Astrocyte (in vitro differentiated cells and primary cell): Measurements from ENCODE around the gene NAV2. TPM values are rescaled to one million over a fixed set of nuclear protein-coding genes. Genes with fewer than 3 reads are reported as not detected.

Source experiments
- DNase-seq: peaks from one replicate; pipeline ENCODE4 v3.0.0-alpha.2; 2010; ENCODE audit warnings: low read depth
- FAIRE-seq: peaks from 2 replicates; lab custom pipeline; 2011; peaks lifted over from hg19 to GRCh38; lab: Jason Lieb, UNC
- H2AFZ ChIP-seq: 2 replicates; pipeline ENCODE4 v1.6.0; 2012; ENCODE audit warnings: low read depth, low read length, inconsistent platforms
- H3K27ac ChIP-seq: 2 replicates; pipeline ENCODE4 v1.5.1; 2011; ENCODE audit warnings: low read depth, low read length, inconsistent platforms
- H3K27me3 ChIP-seq: 2 replicates; pipeline ENCODE4 v1.6.0; 2011; ENCODE audit warnings: low read length, inconsistent platforms; ENCODE audit not compliant: insufficient read depth
- H3K36me3 ChIP-seq: 2 replicates; pipeline ENCODE4 v1.5.1; 2011; ENCODE audit warnings: low read length, inconsistent platforms; ENCODE audit not compliant: insufficient read depth
- H3K4me1 ChIP-seq: 2 replicates; pipeline ENCODE4 v1.5.1; 2011; ENCODE audit warnings: low read length, inconsistent platforms; ENCODE audit not compliant: insufficient read depth
- H3K4me2 ChIP-seq: 2 replicates; pipeline ENCODE4 v1.6.0; 2012; ENCODE audit warnings: low read length, inconsistent platforms
- H3K4me3 ChIP-seq: 2 replicates; pipeline ENCODE4 v1.5.1; 2011; ENCODE audit warnings: low read depth, mild to moderate bottlenecking, low read length, inconsistent platforms; ENCODE audit not compliant: insufficient read depth
- H3K79me2 ChIP-seq: 2 replicates; pipeline ENCODE4 v1.6.0; 2012; ENCODE audit warnings: mild to moderate bottlenecking, low read length, inconsistent platforms; ENCODE audit not compliant: insufficient read depth
- H3K9ac ChIP-seq: 2 replicates; pipeline ENCODE4 v1.6.0; 2012; ENCODE audit warnings: mild to moderate bottlenecking, low read length, inconsistent platforms
- H3K9me3 ChIP-seq: 2 replicates; pipeline ENCODE4 v1.5.1; 2012; ENCODE audit warnings: low read depth, mild to moderate bottlenecking, low read length, inconsistent platforms; ENCODE audit not compliant: insufficient read depth
- H4K20me1 ChIP-seq: 2 replicates; pipeline ENCODE4 v1.6.0; 2012; ENCODE audit warnings: low read length, inconsistent platforms; ENCODE audit not compliant: insufficient read depth
- H3K27ac Mint-ChIP-seq: one replicate; pipeline ENCODE4 v1.8.0; 2021; ENCODE audit warnings: mild to moderate bottlenecking, mixed read lengths; ENCODE audit not compliant: unreplicated experiment
- H3K27me3 Mint-ChIP-seq: one replicate; pipeline ENCODE4 v1.8.0; 2021; ENCODE audit warnings: low read depth, mixed read lengths; ENCODE audit not compliant: unreplicated experiment
- H3K36me3 Mint-ChIP-seq: one replicate; pipeline ENCODE4 v1.8.0; 2021; ENCODE audit warnings: low read depth, mixed read lengths; ENCODE audit not compliant: unreplicated experiment
- H3K4me1 Mint-ChIP-seq: one replicate; pipeline ENCODE4 v1.8.0; 2021; ENCODE audit warnings: low read depth, mixed read lengths; ENCODE audit not compliant: unreplicated experiment
- H3K4me3 Mint-ChIP-seq: one replicate; pipeline ENCODE4 v1.8.0; 2021; ENCODE audit warnings: mild to moderate bottlenecking, moderate library complexity, mixed read lengths; ENCODE audit not compliant: unreplicated experiment
- H3K9me3 Mint-ChIP-seq: one replicate; pipeline ENCODE4 v1.8.0; 2021; ENCODE audit warnings: mild to moderate bottlenecking, mixed read lengths; ENCODE audit not compliant: unreplicated experiment
- EZH2 ChIP-seq: IDR thresholded peaks from 2 replicates; pipeline ENCODE4 v1.6.1; 2012; ENCODE audit warnings: mild to moderate bottlenecking, low read length, inconsistent platforms; ENCODE audit not compliant: insufficient read depth
- total RNA-seq: library from RNA; stranded (reverse); gene quantifications from 2 replicates; pipeline ENCODE4 v1.2.1, GENCODE V29; 2021
- TF ChIP-seq, protein P1 (sequence below): IDR thresholded peaks from 2 replicates; pipeline ENCODE4 v1.5.1; 2011; ENCODE audit warnings: low read depth, mild to moderate bottlenecking, inconsistent platforms, low read length, moderate library complexity; ENCODE audit not compliant: insufficient read depth

NAV2 gene
- total RNA-seq, 1 donor from 2014 or later, result 20.6 TPM

DNA sequence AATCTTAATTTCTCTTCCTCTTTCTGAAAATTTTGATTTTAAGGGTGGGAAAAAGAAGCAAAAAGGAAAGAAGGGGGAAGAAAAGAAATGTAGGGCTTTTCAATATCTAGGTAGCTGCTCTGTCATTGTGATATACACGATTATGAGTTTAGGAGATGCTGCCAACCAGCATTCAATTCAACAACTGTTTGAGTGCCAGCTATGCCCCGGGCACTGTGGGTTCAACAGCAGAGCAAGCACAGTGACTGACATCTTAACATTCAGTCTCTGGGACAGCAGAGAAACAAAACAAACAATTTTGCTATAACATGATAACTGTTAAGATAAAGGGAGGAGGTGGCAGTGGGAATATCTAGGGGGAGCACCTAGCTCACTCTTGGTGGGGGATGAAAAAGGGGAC is 356.1 kb downstream of the NAV2 start:
- Histone ChIP-seq H3K79me2 (no peaks in the 10 kb centered on the region), H3K4me1 (no peaks in the 10 kb centered on the region), H3K27ac (no peak overlapping the region), H3K36me3 (no peaks in the 10 kb centered on the region), H3K27me3 (no peaks in the 10 kb centered on the region), H3K4me3 (no peak overlapping the region), H3K4me2 (no peak overlapping the region), H4K20me1 (no peaks in the 10 kb centered on the region), H2AFZ (no peak overlapping the region), H3K9ac (no peak overlapping the region), H3K9me3 (no peaks in the 10 kb centered on the region)
- TF ChIP-seq EZH2, result no peak
- TF ChIP-seq, protein P1, sequence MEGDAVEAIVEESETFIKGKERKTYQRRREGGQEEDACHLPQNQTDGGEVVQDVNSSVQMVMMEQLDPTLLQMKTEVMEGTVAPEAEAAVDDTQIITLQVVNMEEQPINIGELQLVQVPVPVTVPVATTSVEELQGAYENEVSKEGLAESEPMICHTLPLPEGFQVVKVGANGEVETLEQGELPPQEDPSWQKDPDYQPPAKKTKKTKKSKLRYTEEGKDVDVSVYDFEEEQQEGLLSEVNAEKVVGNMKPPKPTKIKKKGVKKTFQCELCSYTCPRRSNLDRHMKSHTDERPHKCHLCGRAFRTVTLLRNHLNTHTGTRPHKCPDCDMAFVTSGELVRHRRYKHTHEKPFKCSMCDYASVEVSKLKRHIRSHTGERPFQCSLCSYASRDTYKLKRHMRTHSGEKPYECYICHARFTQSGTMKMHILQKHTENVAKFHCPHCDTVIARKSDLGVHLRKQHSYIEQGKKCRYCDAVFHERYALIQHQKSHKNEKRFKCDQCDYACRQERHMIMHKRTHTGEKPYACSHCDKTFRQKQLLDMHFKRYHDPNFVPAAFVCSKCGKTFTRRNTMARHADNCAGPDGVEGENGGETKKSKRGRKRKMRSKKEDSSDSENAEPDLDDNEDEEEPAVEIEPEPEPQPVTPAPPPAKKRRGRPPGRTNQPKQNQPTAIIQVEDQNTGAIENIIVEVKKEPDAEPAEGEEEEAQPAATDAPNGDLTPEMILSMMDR, result no peak
- Mint-ChIP-seq H3K36me3 (peaks cover 22% of the 10 kb centered on the region), H3K27me3 (no peaks in the 10 kb centered on the region), H3K9me3 (peaks cover 6% of the 10 kb centered on the region), H3K4me1 (peaks cover 4% of the 10 kb centered on the region), H3K4me3 (no peak overlapping the region), H3K27ac (no peak overlapping the region)
- DNase-seq (no peak), FAIRE-seq (no peak)

DNA sequence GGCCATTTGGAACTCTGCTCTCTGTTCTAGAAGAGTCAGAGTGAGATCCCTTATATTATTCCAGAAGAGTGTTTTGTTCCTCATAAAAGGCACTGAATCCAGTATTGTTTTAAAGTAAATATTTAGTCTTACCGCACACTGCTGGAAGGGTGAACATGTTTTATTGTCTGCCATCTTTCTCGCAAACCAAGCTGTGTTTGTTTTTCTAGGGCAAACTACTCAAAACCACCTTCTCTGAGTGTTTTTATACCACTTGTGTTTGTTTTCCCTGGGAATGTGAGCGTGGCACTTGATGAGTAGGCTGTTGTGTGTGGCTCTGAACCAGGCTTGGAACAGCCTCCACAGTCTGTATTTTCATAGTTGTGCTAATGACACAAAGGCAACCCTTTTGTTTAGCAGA is 357.8 kb downstream of the NAV2 start:
- Histone ChIP-seq H3K9ac (no peak overlapping the region), H4K20me1 (no peaks in the 10 kb centered on the region), H3K9me3 (no peaks in the 10 kb centered on the region), H3K27ac (no peak overlapping the region), H3K27me3 (no peaks in the 10 kb centered on the region), H2AFZ (no peak overlapping the region), H3K36me3 (no peaks in the 10 kb centered on the region), H3K4me1 (no peaks in the 10 kb centered on the region), H3K4me2 (no peak overlapping the region), H3K4me3 (no peak overlapping the region), H3K79me2 (no peaks in the 10 kb centered on the region)
- H3K36me3 Mint-ChIP-seq, result peaks cover 26% of the 10 kb centered on the region
- H3K4me1 Mint-ChIP-seq, result no peaks in the 10 kb centered on the region
- H3K27ac Mint-ChIP-seq, result no peak overlapping the region
- DNase-seq, result peak; percentile 52
- TF ChIP-seq, protein P1, result no peak
- no peak for TF ChIP-seq EZH2
- H3K4me3 Mint-ChIP-seq, result no peak overlapping the region
- H3K27me3 Mint-ChIP-seq, result no peaks in the 10 kb centered on the region
- H3K9me3 Mint-ChIP-seq, result peaks cover 6% of the 10 kb centered on the region
- no peak for FAIRE-seq

- FAIRE-seq, result no peak
- peaks cover 8% of the 10 kb centered on the region for H3K36me3 ChIP-seq
- no peaks in the 10 kb centered on the region for H3K9me3 ChIP-seq
- DNase-seq, result no peak
- no peaks in the 10 kb centered on the region for H3K27me3 ChIP-seq
- Mint-ChIP-seq H3K27ac (no peak overlapping the region), H3K4me3 (no peak overlapping the region), H3K36me3 (peaks cover 39% of the 10 kb centered on the region), H3K4me1 (no peaks in the 10 kb centered on the region), H3K9me3 (peaks cover 6% of the 10 kb centered on the region), H3K27me3 (no peaks in the 10 kb centered on the region)
- H4K20me1 ChIP-seq, result no peaks in the 10 kb centered on the region
- no peaks in the 10 kb centered on the region for H3K4me1 ChIP-seq
- no peak overlapping the region for H3K27ac ChIP-seq
- no peak overlapping the region for H2AFZ ChIP-seq
- no peak overlapping the region for H3K4me3 ChIP-seq
- no peak overlapping the region for H3K9ac ChIP-seq
- no peak overlapping the region for H3K4me2 ChIP-seq
- TF ChIP-seq EZH2, result no peak
- TF ChIP-seq, protein P1, result no peak
- H3K79me2 ChIP-seq, result no peaks in the 10 kb centered on the region
These were observed 363.0 kb downstream of the NAV2 start for GRCh38 chr11:20075627-20076026.
